Hepatocyte (in vitro differentiated cells): ENCODE results near the gene PTPRK. TPM values are rescaled to one million over a fixed set of nuclear protein-coding genes. Genes with fewer than 3 reads are reported as not detected.

Experiments used
- DNase-seq: peaks from one replicate; pipeline ENCODE4 v3.0.0-alpha.2; 2016; ENCODE audit warnings: low spot score
- H2AFZ ChIP-seq: fragments of 200-600 bp; sonication (generic); 2 replicates; pipeline ENCODE4 v1.6.0; 2016; ENCODE audit warnings: antibody characterized with exemption, mild to moderate bottlenecking
- H3K27ac ChIP-seq: fragments of 200-600 bp; sonication (generic); 2 replicates; pipeline ENCODE4 v1.5.1; 2016; ENCODE audit warnings: mild to moderate bottlenecking
- H3K27me3 ChIP-seq: fragments of 200-600 bp; sonication (generic); 2 replicates; pipeline ENCODE4 v1.6.1; 2016
- H3K36me3 ChIP-seq: fragments of 200-600 bp; sonication (generic); replicated peaks from 2 replicates; pipeline ENCODE4 v1.5.1; 2016; ENCODE audit warnings: low read depth; ENCODE audit not compliant: insufficient read depth
- H3K4me1 ChIP-seq: fragments of 200-600 bp; sonication (generic); 2 replicates; pipeline ENCODE4 v1.5.1; 2016; ENCODE audit warnings: mild to moderate bottlenecking, moderate library complexity; ENCODE audit not compliant: insufficient read depth
- H3K4me2 ChIP-seq: fragments of 200-600 bp; sonication (generic); 2 replicates; pipeline ENCODE4 v1.6.0; 2016
- H3K4me3 ChIP-seq: fragments of 200-600 bp; sonication (generic); 2 replicates; pipeline ENCODE4 v1.5.1; 2016; ENCODE audit warnings: mild to moderate bottlenecking
- H3K79me2 ChIP-seq: fragments of 200-600 bp; sonication (generic); 2 replicates; pipeline ENCODE4 v1.6.0; 2017; ENCODE audit warnings: mild to moderate bottlenecking
- H3K9me2 ChIP-seq: fragments of 200-600 bp; sonication (generic); replicated peaks from 2 replicates; pipeline ENCODE4 v1.6.0; 2017; ENCODE audit warnings: mild to moderate bottlenecking; ENCODE audit not compliant: insufficient read depth
- H3K9me3 ChIP-seq: fragments of 200-600 bp; sonication (generic); 2 replicates; pipeline ENCODE4 v1.5.1; 2016; ENCODE audit warnings: low read depth, mild to moderate bottlenecking
- H4K20me1 ChIP-seq: fragments of 200-600 bp; sonication (generic); 2 replicates; pipeline ENCODE4 v1.6.0; 2016; ENCODE audit warnings: mild to moderate bottlenecking; ENCODE audit not compliant: insufficient read depth, poor library complexity, severe bottlenecking
- CTCF ChIP-seq: fragments of 200-600 bp; sonication (generic); IDR thresholded peaks from 2 replicates; pipeline ENCODE4 v1.5.1; 2016; ENCODE audit warnings: antibody characterized with exemption, mild to moderate bottlenecking; ENCODE audit not compliant: poor library complexity
- EZH2 ChIP-seq: fragments of 200-600 bp; sonication (generic); IDR thresholded peaks from 2 replicates; pipeline ENCODE4 v1.6.1; 2016; ENCODE audit warnings: antibody characterized with exemption, mild to moderate bottlenecking, borderline replicate concordance
- EZH2phosphoT487 ChIP-seq: fragments of 200-600 bp; sonication (generic); IDR thresholded peaks from one replicate; pipeline ENCODE4 v1.6.1; 2018; ENCODE audit warnings: antibody characterized with exemption, mild to moderate bottlenecking, low read depth, moderate library complexity; ENCODE audit not compliant: unreplicated experiment, severe bottlenecking
- WGBS: methylation state at CpG from one replicate; pipeline ENCODE4 v1.1.6; 2016; ENCODE audit warnings: low lambda C conversion rate; ENCODE audit errors: missing lambda C conversion rate; 5-methylcytosine and 5-hydroxymethylcytosine counted together
- polyA plus RNA-seq: library from polyadenylated mRNA; unstranded; fragments of >200 nt; fragmentation: Nextera tagmentation; extraction: Ambion mirVana; gene quantifications from 2 replicates; pipeline ENCODE4 v1.2.1, GENCODE V29; 2016
- total RNA-seq: library from RNA; depleted of rRNA; stranded (reverse); fragments of >200 nt; gene quantifications from 2 replicates; pipeline ENCODE4 v1.2.3, GENCODE V29; 2014

The PTPRK gene
- total and polyA plus RNA-seq, 2 experiments from 2014 or later: 42.0 to 80.2 TPM

- H4K20me1 ChIP-seq: no peaks in the 10 kb centered on the region
- no peaks in the 10 kb centered on the region for H3K27me3 ChIP-seq
- no peaks in the 10 kb centered on the region for H3K79me2 ChIP-seq
- no peaks in the 10 kb centered on the region for H3K36me3 ChIP-seq
- no peaks in the 10 kb centered on the region for H3K4me1 ChIP-seq
- no peak overlapping the region for H3K27ac ChIP-seq
- H3K4me3 ChIP-seq: no peak overlapping the region
- H3K4me2 ChIP-seq: no peak overlapping the region
- 79% methylated on average over 4 of the region's 4 CpGs for WGBS
- no peak overlapping the region for H2AFZ ChIP-seq
- DNase-seq: no peak
- H3K9me3 ChIP-seq: no peaks in the 10 kb centered on the region
- H3K9me2 ChIP-seq: no peaks in the 10 kb centered on the region
- TF ChIP-seq EZH2phosphoT487 (no peak), CTCF (no peak), EZH2 (no peak)
These were observed 567.6 kb downstream of the PTPRK start for GRCh38 chr6:127952831-127953230.

GRCh38 chr6:127952176-127952575, 568.2 kb downstream of the PTPRK start:
- Histone ChIP-seq H3K36me3 (no peaks in the 10 kb centered on the region), H3K4me2 (no peak overlapping the region), H3K9me3 (no peaks in the 10 kb centered on the region), H3K4me1 (no peaks in the 10 kb centered on the region), H3K4me3 (no peak overlapping the region), H4K20me1 (no peaks in the 10 kb centered on the region), H3K27ac (no peak overlapping the region), H3K79me2 (no peaks in the 10 kb centered on the region), H2AFZ (no peak overlapping the region), H3K27me3 (no peaks in the 10 kb centered on the region), H3K9me2 (no peaks in the 10 kb centered on the region)
- WGBS: over 99% methylated on average over 5 of the region's 5 CpGs
- no peak for DNase-seq
- TF ChIP-seq CTCF (no peak), EZH2 (no peak), EZH2phosphoT487 (no peak)

- Histone ChIP-seq H2AFZ (no peak overlapping the region), H3K4me3 (no peak overlapping the region), H3K27me3 (no peaks in the 10 kb centered on the region), H3K27ac (no peak overlapping the region), H3K79me2 (no peaks in the 10 kb centered on the region), H3K4me2 (no peak overlapping the region), H3K36me3 (no peaks in the 10 kb centered on the region), H4K20me1 (no peaks in the 10 kb centered on the region), H3K9me2 (no peaks in the 10 kb centered on the region), H3K4me1 (no peaks in the 10 kb centered on the region), H3K9me3 (no peaks in the 10 kb centered on the region)
- no peak for TF ChIP-seq EZH2
- TF ChIP-seq CTCF: no peak
- TF ChIP-seq EZH2phosphoT487: no peak
- no peak for DNase-seq
- WGBS: 95% methylated on average over 2 of the region's 2 CpGs
These were observed 569.1 kb downstream of the PTPRK start for GRCh38 chr6:127951172-127951917.
